ENCODE results near the gene PDE4D.

- no peak for TF ChIP-seq EZH2phosphoT487 (IDR thresholded peaks at IDR 0.05; ENCODE audit: insufficient read depth, low read depth)
- no peak for TF ChIP-seq EZH2 (IDR thresholded peaks at IDR 0.05; ENCODE audit: insufficient read depth, poor library complexity, severe bottlenecking)
Observed at GRCh38 chr5:59605915-59606314, 287.6 kb downstream of the PDE4D start.

Data from GM23248 (cell line).